Stimulated activated CD4-positive, alpha-beta T cell treated with anti-CD3 and anti-CD28 coated beads, TNF-alpha, amount 100 ng/mL, for 48 hours (primary cell): ENCODE data around the gene STK39.

ENCODE experiments used
- DNase-seq, 3 donors: peaks; one replicate each; pipeline ENCODE4 v3.0.0-alpha.2; 2020; ENCODE audit warnings: low read depth in 3 of 3

Gene STK39

DNA sequence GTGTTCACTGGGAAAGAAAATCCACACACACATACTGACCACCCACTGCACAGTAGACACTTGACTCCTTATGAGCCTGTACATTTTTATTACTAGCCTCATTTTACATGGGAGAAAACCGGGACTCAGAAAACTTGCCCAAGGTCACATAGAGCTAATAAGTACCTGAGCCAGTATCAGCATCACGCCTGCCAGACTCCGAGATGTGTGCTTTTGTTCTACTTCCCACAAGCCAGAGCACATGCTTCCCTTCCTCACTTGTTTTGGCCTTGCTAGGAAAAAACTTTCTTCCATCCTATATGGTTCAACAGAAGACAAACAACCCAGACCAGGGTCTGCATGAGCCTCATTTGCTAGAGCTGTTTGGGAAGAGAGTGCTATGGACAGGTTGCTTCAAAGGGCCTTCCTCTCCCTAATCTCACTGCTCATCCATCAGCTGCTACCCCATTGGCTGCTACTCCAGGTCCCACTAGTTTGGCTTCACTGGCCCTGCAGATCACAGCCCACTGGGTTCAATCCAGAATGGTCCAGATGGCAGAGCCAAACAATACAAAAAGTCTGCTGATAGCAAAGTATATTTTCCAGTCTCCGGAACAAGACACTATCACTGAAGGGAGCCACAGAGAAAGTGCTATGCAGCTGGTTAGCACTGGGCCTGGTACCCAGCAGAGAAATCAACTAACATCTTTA, 63.9 kb downstream of the STK39 start:
- DNase-seq = no peak

- DNase-seq = no peak
Observed at GRCh38 chr2:168182550-168183249, 64.7 kb downstream of the STK39 start.

GRCh38 chr2:168181825-168182224, 65.6 kb downstream of the STK39 start:
- no peak for DNase-seq

GRCh38 chr2:168180914-168181313, 66.5 kb downstream of the STK39 start:
- DNase-seq = no peak

GRCh38 chr2:168180483-168180882, 66.9 kb downstream of the STK39 start:
- no peak for DNase-seq

GRCh38 chr2:168179592-168179991, 67.8 kb downstream of the STK39 start:
- no peak for DNase-seq

DNA sequence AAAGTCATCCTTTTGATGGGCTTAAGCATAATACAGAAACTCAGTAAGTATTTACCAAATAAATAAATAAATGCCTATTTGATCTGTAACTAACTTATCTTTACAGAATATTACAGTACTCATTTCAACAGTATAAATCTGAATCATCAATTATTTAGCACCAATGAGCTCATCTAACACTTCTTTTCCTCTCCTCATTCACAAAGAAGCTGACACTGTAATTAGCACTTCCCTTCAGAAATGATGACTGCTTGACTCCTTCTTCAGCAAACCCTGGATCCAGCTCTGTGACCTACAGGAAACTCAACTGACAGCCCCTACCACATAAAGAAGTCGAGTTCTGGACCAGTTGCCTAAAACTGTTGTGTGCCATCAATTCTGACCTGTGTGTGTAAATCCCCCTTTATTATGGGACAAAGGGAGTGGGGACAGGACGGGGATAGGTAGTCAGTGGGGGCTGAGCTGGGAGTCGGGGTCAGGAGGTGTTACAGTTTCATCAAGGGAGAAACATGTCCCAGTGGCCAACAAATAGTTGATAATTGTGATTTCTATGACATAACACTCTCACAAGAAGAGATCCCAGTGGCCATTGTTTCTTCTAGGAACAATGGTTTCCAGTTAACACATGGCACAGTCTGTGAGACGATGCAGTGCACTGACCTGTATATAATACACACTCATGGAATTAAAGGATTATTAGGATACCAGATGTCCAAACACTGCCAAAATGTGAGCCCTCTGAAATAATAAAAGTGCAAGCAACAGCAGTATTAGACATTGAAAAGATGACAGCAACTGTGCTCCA, 68.7 kb downstream of the STK39 start:
- DNase-seq = no peak

DNA sequence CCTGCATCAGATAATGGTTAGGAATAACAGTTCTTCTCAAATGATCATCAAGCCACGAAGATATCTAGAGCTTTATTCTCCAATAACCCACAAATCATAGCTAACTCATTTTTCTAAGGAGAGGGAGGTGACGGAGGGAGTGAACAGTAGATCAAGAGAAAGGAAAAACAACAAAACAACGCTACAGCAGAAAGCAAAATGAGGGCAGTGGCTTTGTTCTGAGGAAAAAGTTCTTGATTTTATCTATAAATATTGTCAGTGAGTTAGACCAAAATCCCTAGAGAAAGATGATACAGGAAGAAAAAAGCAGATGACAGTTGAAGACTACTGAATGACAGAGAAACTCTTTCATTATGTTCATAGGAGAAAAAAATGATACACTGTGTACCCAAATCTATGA, 71.0 kb downstream of the STK39 start:
- DNase-seq = no peak

DNA sequence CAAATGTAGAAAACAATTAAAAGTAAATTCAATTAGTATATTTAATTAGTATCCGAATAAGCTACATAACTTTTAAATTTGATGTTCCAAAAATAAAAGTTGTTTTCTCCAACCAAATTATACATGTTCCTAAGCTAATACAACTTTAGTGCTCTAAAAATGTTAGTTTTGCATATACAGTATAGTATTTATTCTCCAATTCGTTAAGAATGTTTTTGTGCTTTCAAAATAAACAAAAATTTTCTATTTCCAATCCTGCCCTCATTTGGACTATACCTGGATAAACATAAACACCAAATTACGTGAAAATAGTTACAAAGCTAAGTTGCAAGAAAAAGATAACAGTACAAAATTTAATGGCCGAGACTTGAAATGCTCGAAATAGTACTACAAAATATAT, 71.9 kb downstream of the STK39 start:
- no peak for DNase-seq

DNA sequence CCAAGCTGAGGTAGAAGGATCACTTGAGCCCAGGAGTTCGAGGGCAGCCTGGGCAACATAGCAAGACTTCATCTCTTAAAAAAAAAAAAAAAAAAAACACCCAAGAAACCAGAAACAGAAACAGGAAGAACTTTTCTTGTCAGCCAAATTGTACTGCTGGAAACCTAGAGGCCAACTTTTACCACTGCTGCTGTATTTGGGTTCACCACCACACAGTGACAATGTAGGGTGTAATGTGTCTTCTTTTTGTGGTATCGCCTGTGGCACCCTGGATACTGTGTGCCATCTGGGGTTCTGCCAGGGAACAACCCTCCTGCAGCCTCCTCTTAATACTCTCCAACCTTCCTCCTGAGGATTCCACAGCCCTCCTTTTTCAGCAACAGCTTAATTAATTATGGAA, 72.6 kb downstream of the STK39 start:
- no peak for DNase-seq

DNA sequence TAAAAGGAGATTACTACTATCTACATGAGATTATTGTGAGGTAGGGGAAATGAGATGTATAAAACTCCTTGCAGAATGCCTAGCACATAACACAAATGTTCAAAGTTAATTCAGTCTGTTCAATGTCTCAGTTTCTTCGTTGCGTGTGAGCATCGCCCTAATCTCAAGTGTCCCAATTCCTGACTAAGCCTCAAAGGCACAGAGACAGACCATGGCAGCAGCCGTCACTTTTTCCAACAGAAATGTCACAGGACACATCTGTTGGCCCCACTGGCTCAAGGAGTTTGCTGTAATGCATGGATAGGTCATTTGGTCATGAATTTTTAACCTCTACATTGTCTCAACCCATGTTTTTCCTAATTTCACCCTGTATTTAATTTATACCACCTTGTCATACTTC, 75.3 kb downstream of the STK39 start:
- no peak for DNase-seq

DNA sequence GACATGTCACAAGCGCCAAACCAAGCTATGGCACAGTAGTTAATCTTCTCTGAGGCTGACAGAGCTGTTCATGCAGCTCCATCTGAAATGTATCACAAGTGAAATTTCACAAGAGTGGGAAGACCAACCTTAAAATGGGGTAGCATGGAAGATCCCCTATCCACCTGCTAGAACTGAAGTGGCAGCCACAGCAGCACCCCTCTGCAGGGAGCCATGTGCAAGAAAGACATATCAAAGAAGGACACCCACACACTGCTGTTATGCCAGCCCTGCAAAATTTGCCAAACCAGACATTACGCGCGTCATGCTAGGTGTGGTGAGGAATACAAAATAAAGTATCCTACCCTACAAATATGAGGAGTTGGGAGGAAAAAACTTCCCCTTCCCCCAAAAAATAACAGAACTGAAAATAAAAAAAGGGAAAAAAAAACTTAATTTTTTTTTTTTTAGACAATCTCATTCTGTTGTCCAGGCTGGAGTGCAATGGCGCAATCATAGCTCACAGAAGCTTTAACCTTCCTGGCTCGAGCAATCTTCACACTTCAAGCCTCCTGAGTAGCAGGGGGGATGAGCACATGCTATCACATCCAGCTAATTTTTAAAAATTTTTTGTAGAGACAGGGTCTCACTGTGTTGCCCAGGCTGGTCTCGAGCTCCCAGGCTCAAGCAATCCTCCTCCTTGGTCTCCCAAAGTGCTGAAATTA, 76.2 kb downstream of the STK39 start:
- no peak for DNase-seq

GRCh38 chr2:168169097-168169745, 78.2 kb downstream of the STK39 start:
- DNase-seq = no peak

- DNase-seq = no peak
Observed at GRCh38 chr2:168167511-168168263, 79.7 kb downstream of the STK39 start.

DNA sequence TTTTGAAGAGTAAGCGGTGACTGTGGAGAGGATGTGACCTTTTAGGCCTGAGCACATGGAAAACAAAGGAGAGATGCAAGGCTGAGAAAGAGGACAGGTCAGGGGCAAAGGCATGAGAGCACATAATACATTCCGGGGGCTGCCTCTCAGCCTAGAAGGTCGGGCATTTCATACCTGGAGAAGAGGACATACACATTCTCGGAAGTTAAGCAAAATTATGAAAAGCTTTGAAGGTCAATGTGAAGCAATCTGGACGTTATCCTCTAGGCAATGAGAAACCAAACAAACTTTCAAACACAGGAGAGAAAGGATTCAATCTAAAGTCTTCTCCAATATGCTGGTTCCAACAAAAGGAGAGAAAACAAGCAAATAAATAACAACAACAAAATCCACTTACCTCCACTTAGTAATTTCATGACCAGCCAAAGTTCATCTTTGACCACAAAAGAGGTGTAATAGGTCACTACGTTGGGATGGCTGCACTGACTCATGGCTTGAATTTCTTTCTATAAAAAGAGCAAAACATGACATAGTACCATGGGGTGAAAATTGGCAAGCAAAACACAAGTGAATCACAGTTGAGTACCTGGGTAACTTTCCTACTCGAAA, 80.4 kb downstream of the STK39 start:
- DNase-seq = no peak

DNA sequence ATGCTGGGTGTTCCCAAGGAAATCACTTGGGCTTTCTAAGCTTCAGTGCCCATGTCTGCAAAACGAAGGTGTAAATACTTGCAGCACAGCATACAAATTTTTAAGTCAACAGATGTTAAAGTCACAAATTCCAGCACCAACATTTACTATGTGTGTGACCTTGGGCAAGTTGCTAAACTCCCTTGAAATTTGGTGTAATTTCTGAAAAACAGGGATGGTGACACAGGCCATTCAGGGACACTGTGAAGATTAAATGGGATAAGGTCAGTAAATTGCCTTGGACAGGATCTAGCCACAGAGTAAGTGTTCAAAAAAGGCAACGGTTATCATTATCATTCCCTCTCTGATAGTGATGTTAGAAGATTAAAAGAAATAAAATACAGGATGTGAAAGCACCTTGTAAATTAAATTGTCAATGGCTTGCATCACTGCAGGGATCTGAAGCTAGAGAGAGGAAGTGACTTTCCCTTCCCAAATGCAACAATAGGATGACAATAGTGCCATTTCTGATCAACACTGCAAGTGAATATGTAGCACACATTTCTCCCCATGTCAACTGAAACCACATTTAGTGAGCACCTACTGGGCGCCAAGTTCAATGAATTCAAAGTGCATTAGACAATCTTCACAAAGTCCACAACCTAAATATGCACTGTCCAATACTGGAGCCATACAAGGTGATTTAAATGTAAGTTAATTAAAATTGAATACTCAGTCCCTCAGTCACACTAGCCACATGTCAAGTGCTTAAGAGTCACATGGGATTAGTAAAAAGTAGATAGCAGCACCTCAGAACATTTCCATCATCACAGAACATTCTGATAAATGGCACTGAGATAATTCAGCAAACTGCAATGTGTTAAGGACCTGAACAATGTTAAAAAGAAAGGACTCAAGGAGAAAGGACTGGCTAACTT, 81.2 kb downstream of the STK39 start:
- no peak for DNase-seq

DNA sequence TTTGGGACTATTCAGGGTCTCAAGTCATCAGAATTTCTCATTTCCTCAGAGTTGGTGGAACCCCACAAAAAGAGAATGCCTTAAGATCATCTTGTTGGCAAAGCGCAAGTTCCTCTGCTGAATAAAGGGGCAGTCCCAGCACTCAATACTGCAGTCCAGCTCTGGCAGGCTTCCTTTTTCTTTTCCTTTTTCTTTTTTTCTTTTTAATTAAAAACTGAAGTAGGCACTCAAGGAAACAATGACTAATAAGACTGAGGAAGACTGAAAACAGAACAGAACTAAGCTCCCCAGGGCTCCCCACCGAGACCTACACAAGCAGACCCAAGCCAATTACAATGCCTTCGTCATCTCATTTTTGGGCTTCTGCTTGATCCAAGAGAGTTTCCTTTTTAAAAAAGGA, 82.0 kb downstream of the STK39 start:
- no peak for DNase-seq

- no peak for DNase-seq
Observed at GRCh38 chr2:168160897-168161296, 86.5 kb downstream of the STK39 start.
